ENCODE measurements around the gene DIP2C. TPM values are rescaled to one million over a fixed set of nuclear protein-coding genes. Genes with fewer than 3 reads are reported as not detected.
"Not testable (repeated sequence)": the region's sequence is repeated elsewhere in the genome, so short reads cannot be mapped to it uniquely, and the experiment has no call there.

Gene DIP2C
- polyA plus RNA-seq, 3 donors: 0.11 TPM; not detected in 2

DNA sequence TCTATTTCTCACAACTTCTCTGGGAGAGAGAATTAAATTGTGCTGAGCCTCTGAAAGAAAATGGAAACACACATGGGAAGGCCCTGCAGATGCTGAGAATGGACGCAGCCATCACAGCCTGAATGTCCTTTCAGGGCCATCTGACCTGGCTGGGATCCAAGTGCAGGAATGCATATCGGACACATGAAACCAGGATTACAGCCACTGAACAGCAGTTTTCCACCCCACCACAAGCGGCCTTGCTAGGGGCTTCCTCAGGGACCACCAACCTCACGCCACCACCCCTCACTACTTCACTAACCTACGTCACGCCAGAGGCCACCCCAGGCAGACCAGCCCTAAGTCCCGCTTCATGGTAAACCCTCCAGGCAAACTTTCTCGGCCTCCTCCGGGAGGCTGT lies 103.3 kb downstream of the DIP2C start:
- TF ChIP-seq, protein P1, sequence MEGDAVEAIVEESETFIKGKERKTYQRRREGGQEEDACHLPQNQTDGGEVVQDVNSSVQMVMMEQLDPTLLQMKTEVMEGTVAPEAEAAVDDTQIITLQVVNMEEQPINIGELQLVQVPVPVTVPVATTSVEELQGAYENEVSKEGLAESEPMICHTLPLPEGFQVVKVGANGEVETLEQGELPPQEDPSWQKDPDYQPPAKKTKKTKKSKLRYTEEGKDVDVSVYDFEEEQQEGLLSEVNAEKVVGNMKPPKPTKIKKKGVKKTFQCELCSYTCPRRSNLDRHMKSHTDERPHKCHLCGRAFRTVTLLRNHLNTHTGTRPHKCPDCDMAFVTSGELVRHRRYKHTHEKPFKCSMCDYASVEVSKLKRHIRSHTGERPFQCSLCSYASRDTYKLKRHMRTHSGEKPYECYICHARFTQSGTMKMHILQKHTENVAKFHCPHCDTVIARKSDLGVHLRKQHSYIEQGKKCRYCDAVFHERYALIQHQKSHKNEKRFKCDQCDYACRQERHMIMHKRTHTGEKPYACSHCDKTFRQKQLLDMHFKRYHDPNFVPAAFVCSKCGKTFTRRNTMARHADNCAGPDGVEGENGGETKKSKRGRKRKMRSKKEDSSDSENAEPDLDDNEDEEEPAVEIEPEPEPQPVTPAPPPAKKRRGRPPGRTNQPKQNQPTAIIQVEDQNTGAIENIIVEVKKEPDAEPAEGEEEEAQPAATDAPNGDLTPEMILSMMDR (IDR thresholded peaks at IDR 0.05): no peak
- Mint-ChIP-seq H3K27ac (no peak overlapping the region), H3K4me1 (no peaks in the 10 kb centered on the region), H3K27me3 (ENCODE audit: low read depth in 3 of 3) (peaks cover 10 to 21% (median 12%) of the 10 kb centered on the region in 3 donors), H3K36me3 (no peaks in the 10 kb centered on the region), H3K4me3 (no peak overlapping the region), H3K9me3 (peaks cover 1 to 4% (median 2%) of the 10 kb centered on the region in 7 donors)
- H3K4me1 ChIP-seq (ENCODE audit: control insufficient read depth in 1 of 2, insufficient read depth in 2 of 2, low read length in 2 of 2): no peaks in the 10 kb centered on the region
- no peaks in the 10 kb centered on the region for H3K36me3 ChIP-seq (replicated peaks in 1 of 2; ENCODE audit: control insufficient read depth in 1 of 2, insufficient read depth in 2 of 2, low read length in 2 of 2)
- H3K79me2 ChIP-seq (ENCODE audit: insufficient read depth, low read length): no peaks in the 10 kb centered on the region
- no peak overlapping the region for H3K4me3 ChIP-seq (replicated peaks in 1 of 3; ENCODE audit: low read depth in 2 of 3, low read length in 3 of 3)
- H2AFZ ChIP-seq (ENCODE audit: insufficient read depth, low read depth, low read length, poor library complexity, severe bottlenecking): no peak overlapping the region
- no peaks in the 10 kb centered on the region for H4K20me1 ChIP-seq (ENCODE audit: insufficient read depth, low read length)
- no peak overlapping the region for H3K9ac ChIP-seq (ENCODE audit: insufficient read depth, low read length, poor library complexity, severe bottlenecking)
- H3K27ac ChIP-seq (ENCODE audit: low read depth in 1 of 2, low read length in 2 of 2): no peak overlapping the region
- H3K27me3 ChIP-seq (ENCODE audit: control insufficient read depth in 2 of 2, insufficient read depth in 2 of 2, low read length in 2 of 2): no peaks in the 10 kb centered on the region
- 100% methylated on average over 7 of the region's 9 CpGs for WGBS (ENCODE audit: insufficient coverage)
- no peaks in the 10 kb centered on the region for H3K9me3 ChIP-seq (replicated peaks in 1 of 2; ENCODE audit: control insufficient read depth in 1 of 2, insufficient read depth in 1 of 2, low read length in 2 of 2)
- H3K4me2 ChIP-seq (replicated peaks; ENCODE audit: extremely low read depth, low read length, poor library complexity, severe bottlenecking): no peak overlapping the region
- intact Hi-C loops (cut with micrococcal nuclease): no loop called here
- no peak for DNase-seq

DNA sequence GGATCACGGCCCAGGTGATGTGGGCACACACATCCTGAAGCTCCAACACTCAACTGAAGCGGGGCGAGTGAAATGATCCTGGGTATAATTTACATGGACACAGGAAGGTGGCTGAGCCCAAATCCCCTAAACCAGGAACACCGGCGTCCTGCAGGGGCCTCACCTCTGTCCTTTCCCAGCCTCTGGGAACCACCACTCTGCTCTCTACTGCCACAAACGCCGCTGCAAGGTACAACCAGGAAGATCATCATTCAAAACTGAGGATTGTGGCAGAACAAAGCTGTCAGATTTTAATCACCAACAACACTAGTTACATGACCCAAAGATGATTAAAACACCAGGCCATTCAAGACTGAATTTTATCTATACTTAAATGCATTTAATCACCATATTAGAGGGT lies 104.0 kb downstream of the DIP2C start:
- TF ChIP-seq, protein P1 (IDR thresholded peaks at IDR 0.05): no peak
- no peak overlapping the region for H3K9ac ChIP-seq (ENCODE audit: insufficient read depth, low read length, poor library complexity, severe bottlenecking)
- Mint-ChIP-seq H3K4me1 (no peaks in the 10 kb centered on the region), H3K36me3 (no peaks in the 10 kb centered on the region), H3K4me3 (no peak overlapping the region), H3K27ac (no peak overlapping the region), H3K27me3 (ENCODE audit: low read depth in 3 of 3) (peaks cover 6 to 19% (median 9%) of the 10 kb centered on the region in 3 donors), H3K9me3 (peaks cover 1 to 4% (median 2%) of the 10 kb centered on the region in 7 donors)
- H3K4me1 ChIP-seq (ENCODE audit: control insufficient read depth in 1 of 2, insufficient read depth in 2 of 2, low read length in 2 of 2): no peaks in the 10 kb centered on the region
- intact Hi-C loops (cut with micrococcal nuclease): no loop called here
- no peaks in the 10 kb centered on the region for H3K79me2 ChIP-seq (ENCODE audit: insufficient read depth, low read length)
- WGBS (ENCODE audit: insufficient coverage): 87% methylated on average over 4 of the region's 7 CpGs
- H3K4me3 ChIP-seq (replicated peaks in 1 of 3; ENCODE audit: low read depth in 2 of 3, low read length in 3 of 3): no peak overlapping the region
- no peaks in the 10 kb centered on the region for H3K36me3 ChIP-seq (replicated peaks in 1 of 2; ENCODE audit: control insufficient read depth in 1 of 2, insufficient read depth in 2 of 2, low read length in 2 of 2)
- no peak overlapping the region for H3K27ac ChIP-seq (ENCODE audit: low read depth in 1 of 2, low read length in 2 of 2)
- no peak overlapping the region for H3K4me2 ChIP-seq (replicated peaks; ENCODE audit: extremely low read depth, low read length, poor library complexity, severe bottlenecking)
- no peaks in the 10 kb centered on the region for H3K27me3 ChIP-seq (ENCODE audit: control insufficient read depth in 2 of 2, insufficient read depth in 2 of 2, low read length in 2 of 2)
- H3K9me3 ChIP-seq (replicated peaks in 1 of 2; ENCODE audit: control insufficient read depth in 1 of 2, insufficient read depth in 1 of 2, low read length in 2 of 2): no peaks in the 10 kb centered on the region
- DNase-seq: no peak
- H2AFZ ChIP-seq (ENCODE audit: insufficient read depth, low read depth, low read length, poor library complexity, severe bottlenecking): no peak overlapping the region
- no peaks in the 10 kb centered on the region for H4K20me1 ChIP-seq (ENCODE audit: insufficient read depth, low read length)

- H3K4me3 ChIP-seq (replicated peaks in 1 of 3; ENCODE audit: low read depth in 2 of 3, low read length in 3 of 3); H3K4me1 ChIP-seq (ENCODE audit: control insufficient read depth in 1 of 2, insufficient read depth in 2 of 2, low read length in 2 of 2); H3K27ac Mint-ChIP-seq; H3K4me3 Mint-ChIP-seq; H3K4me1 Mint-ChIP-seq; intact Hi-C loops (cut with micrococcal nuclease); H3K9me3 ChIP-seq (replicated peaks in 1 of 2; ENCODE audit: control insufficient read depth in 1 of 2, insufficient read depth in 1 of 2, low read length in 2 of 2); H3K9me3 Mint-ChIP-seq; H3K27ac ChIP-seq (ENCODE audit: low read depth in 1 of 2, low read length in 2 of 2); H4K20me1 ChIP-seq (ENCODE audit: insufficient read depth, low read length); H3K36me3 Mint-ChIP-seq; H3K4me2 ChIP-seq (replicated peaks; ENCODE audit: extremely low read depth, low read length, poor library complexity, severe bottlenecking); H3K36me3 ChIP-seq (replicated peaks in 1 of 2; ENCODE audit: control insufficient read depth in 1 of 2, insufficient read depth in 2 of 2, low read length in 2 of 2); H2AFZ ChIP-seq (ENCODE audit: insufficient read depth, low read depth, low read length, poor library complexity, severe bottlenecking); H3K9ac ChIP-seq (ENCODE audit: insufficient read depth, low read length, poor library complexity, severe bottlenecking); H3K27me3 ChIP-seq (ENCODE audit: control insufficient read depth in 2 of 2, insufficient read depth in 2 of 2, low read length in 2 of 2); H3K79me2 ChIP-seq (ENCODE audit: insufficient read depth, low read length); DNase-seq: not testable (repeated sequence)
- WGBS (ENCODE audit: insufficient coverage): 95% methylated on average over 27 of the region's 55 CpGs
- H3K27me3 Mint-ChIP-seq (ENCODE audit: low read depth in 3 of 3): peaks cover 6 to 15% (median 9%) of the 10 kb centered on the region in 3 donors
Observed at GRCh38 chr10:584497-585290, 104.8 kb downstream of the DIP2C start.

All from CD14-positive monocyte (primary cell).